IPS-18c (cell line): ENCODE results near the gene GNPTG.
"Not testable (repeated sequence)": the region's sequence is repeated elsewhere in the genome, so short reads cannot be mapped to it uniquely, and the experiment has no call there.

Experiments
- H3K4me3 ChIP-seq: 2 replicates; pipeline ENCODE4 v1.7.0; 2013; ENCODE audit warnings: low read depth, mild to moderate bottlenecking, low read length, moderate library complexity; ENCODE audit not compliant: insufficient read depth
- H3K9me3 ChIP-seq: one replicate; pipeline ENCODE4 v1.6.1; 2013; ENCODE audit warnings: mild to moderate bottlenecking, low read length, moderate library complexity; ENCODE audit not compliant: control insufficient read depth, insufficient read depth

Gene GNPTG

DNA sequence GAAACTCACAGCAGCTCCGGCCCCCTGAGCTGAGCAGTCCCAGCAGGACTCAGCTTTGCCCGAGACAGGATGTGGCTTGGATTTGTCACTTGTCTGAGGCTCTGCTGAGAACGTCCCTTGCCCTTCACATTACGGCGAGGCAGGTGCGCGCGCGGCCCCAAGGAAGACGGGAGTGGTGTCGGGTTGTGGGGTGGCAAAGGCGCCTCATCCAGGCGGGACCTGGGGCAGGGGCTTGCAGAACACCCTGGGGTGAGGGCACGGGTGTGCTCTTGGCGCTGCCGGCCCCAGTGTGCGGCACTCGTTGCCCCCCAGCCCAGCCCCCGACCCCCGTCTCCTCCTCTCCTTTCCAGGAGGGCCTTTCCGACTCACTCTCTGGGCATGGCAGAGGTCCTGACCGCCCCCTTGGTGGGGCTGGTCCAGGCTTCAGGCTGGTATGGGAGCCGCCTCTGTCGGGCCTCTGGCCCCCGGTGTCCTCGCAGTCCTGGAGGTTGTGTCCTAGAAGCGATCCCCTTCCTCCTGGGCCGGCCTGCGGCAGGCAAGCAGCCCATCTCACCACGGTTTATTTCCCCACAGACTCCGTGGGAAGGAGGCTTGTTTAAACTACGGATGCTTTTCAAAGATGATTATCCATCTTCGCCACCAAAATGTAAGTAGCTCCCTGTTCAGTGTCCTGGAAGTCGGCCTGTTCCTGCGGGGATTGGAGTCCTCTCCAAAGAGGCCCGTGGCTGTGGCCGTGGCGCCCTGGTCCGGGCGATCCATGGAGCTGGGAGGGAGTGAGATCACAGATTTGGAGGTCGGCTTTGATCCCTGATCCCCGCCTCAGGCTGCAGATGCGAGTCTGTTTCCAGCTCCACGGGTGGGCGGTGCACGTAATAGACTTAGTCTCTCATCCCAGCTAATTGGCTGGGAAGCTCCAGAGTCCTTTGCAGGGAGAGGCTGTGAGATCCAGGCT is 36.4 kb upstream of the GNPTG start:
- Histone ChIP-seq H3K4me3 (no peak overlapping the region), H3K9me3 (no peaks in the 10 kb centered on the region)

DNA sequence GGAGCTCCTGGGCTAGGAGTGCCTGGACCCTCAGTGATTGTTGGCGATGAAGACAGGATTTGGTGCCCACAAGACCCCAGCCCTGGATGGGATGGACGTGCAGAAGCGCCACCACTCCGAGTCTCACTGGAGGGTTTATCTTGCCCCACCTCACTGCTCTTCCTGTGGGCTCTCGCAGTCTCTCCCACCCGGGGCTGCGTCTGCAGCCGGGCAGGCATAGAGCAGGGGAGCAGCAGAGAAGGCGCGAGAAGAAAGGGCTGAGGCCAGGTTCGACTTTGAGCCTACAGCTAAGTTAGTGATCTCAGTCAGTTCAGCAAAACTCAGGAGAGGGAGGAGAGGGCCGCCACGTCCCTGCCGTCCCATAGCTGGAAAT is 35.7 kb upstream of the GNPTG start:
- Histone ChIP-seq H3K4me3 (no peak overlapping the region), H3K9me3 (no peaks in the 10 kb centered on the region)

DNA sequence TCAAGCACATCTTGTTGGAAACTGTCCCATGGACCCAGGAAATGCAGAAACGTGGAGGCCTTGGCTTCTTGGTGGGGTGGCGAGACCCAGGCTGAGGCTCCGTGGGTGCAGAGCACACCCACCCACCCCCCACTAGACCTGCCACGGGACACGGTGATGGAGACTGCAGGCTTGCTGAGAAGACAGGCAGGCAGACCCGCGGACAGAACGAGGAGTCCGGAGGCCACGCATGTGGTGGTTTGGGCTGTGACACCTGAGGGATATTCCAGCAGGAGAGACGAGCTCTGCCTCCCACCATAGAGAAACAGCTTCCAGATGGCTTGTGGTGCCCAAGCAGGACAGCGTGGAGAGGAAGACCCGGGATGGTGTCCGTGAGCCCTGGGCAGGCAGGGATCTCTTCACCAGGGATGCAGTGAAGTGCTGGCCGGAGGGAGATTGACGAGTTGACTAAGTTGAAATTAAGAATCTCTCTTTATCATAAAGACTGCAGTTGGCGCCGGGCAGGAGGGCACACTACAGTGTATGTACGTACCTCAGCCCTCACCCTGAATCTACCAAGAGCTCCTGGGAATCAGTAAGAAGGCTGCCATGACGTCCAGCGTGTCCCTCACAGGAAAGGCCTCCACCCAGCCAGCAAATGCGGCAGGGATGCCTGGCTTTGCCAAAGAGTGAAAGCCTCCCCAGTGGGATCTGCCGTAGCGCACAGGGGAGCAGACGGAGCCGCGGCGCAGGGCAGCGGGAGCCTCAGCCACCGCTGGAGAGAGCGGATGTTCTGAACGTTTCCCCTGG is 34.1 kb upstream of the GNPTG start:
- no peak overlapping the region for H3K4me3 ChIP-seq
- no peaks in the 10 kb centered on the region for H3K9me3 ChIP-seq

DNA sequence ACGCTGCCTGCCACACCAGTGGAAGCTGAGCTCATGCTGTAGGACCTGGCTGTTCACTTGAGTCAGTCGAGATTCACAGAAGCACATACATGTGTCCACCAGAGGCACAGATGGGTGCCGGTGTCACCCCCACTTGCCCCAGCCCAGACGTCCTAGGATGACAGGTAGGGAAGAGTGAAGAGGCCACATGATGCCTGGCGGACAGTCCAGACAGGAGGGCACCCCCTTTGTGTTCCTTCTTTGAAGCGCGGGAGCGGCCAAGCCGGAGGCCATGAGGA is 33.5 kb upstream of the GNPTG start:
- Histone ChIP-seq H3K9me3 (no peaks in the 10 kb centered on the region), H3K4me3 (no peak overlapping the region)

DNA sequence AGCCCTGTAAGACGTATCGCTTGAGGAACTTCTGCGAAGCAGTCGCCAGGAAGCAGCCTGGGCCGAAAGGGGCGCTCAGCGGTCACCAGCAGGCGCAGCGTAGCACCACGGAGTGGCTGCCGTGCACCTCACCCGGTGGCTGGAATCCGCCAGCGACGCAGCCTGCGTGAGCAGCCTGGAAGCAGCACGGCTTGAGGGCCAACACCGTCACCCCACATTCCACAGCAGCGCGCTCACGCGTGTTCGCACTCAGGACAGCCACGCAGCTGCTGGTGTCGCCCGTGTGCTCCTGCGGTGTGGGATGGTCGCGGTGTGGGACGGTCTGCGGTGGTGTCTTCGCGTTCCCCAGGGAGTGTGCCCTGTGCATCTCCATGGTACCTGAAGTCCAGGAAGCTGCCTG is 32.7 kb upstream of the GNPTG start:
- H3K9me3 ChIP-seq = no peaks in the 10 kb centered on the region
- H3K4me3 ChIP-seq = no peak overlapping the region

DNA sequence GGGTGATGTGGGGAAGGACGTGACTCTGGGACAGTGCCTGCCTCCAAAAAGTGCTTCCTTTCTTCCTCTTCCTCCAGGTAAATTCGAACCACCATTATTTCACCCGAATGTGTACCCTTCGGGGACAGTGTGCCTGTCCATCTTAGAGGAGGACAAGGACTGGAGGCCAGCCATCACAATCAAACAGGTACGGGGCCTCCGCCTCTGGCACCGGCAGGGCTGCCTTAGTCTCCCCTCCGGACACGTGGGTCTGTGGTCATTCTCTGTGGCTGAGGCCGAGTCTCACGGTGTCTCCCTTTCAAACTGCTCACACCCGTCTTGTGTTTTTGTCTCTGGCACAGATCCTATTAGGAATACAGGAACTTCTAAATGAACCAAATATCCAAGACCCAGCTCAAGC is 31.6 kb upstream of the GNPTG start:
- H3K4me3 ChIP-seq = no peak overlapping the region

DNA sequence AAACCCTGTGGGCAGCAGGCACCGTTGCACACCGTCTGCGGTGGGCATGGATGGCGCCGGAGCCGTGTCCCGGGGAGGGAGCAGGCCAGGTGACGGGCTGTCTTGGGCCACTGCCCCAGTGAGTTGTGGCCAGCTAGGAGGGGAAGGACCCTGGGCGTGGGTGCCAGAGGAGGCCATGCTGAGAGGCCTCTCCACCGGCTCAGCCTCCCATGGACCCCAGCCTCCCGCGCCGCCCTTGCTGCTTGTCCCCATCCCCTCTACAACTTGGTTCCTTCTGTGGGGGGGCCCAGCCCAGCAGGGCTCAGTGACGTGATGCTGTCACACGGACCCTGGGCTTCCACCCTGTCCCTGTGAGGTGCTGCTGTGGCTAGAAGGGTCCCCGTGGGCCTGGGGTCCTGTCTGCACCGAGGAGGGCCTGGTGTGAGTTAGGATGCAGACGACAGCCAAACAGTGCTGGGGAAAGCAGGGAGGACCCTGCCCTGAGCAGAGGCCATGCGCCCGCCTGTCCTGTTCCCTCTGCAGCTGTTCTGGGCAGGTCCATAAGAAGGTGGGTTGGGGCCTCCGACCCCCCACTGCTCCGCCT is 31.0 kb upstream of the GNPTG start:
- Histone ChIP-seq H3K9me3 (no peaks in the 10 kb centered on the region), H3K4me3 (no peak overlapping the region)

More for the DNA sequence above, 31.6 kb upstream of the GNPTG start:
- H3K9me3 ChIP-seq = no peaks in the 10 kb centered on the region

DNA sequence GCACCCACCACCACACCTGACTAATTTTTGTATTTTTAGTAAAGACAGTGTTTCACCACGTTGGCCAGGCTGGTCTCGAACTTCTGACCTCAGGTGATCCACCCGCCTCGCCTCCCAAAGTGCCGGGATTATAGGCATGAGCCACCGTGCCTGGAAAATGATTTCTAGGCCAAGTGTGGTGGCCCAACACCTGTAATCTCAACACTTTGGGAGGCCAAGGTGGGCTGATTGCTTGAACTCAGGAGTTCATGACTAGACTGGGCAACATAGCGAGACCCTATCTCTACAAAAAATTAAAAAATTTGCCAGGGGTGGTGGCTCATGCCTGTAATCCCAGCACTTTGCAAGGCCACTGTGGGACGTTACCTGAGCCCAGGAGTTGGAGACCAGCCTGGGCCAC is 29.3 kb upstream of the GNPTG start:
- Histone ChIP-seq H3K4me3 (no peak overlapping the region), H3K9me3 (no peaks in the 10 kb centered on the region)

DNA sequence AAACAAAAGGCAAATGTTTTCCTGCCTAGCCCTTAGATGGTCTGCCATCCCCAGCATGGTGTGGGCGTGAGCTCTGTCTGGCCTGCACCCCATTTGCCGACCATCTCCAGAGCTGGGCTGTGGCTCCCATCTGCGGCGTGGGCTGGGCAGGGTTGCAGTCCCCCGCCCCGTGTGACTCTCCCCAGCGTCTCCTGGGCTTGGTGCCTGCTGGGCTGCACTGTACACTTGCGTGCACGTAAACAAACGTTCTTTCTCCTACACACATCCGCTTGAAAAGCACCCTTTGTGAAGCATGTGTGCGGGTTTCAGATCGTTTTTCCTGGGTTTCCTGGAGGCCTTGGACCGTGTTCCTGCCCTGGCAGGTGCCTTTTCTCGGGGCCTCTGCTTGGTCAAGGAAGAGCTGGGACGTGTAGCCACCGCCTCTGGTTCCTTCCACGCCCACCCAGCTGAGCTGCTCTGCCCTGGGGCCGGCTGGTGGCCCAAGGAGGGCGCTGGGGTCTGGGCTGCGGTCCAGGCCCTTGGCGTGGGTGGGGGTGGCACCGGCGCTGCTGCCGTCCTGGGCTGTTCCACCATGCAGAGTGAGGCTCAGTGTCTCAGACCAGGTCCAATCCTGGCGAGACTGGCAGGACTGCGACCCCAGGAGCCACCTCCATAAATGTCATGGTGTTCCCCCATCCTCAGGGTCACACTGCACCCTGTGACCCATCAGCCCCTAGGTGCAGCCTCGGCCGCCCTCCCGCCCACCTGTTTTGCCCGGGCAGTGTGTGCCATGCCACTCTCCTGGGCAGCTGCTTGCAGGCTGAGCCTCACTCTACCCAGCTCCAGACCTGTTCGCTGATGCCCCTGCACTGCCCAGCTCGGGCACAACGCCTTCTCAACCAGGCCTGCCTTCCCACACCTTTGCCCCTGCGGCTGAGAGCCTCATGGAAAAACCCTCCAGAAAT is 28.2 kb upstream of the GNPTG start:
- H3K4me3 ChIP-seq = no peak overlapping the region
- H3K9me3 ChIP-seq = no peaks in the 10 kb centered on the region

DNA sequence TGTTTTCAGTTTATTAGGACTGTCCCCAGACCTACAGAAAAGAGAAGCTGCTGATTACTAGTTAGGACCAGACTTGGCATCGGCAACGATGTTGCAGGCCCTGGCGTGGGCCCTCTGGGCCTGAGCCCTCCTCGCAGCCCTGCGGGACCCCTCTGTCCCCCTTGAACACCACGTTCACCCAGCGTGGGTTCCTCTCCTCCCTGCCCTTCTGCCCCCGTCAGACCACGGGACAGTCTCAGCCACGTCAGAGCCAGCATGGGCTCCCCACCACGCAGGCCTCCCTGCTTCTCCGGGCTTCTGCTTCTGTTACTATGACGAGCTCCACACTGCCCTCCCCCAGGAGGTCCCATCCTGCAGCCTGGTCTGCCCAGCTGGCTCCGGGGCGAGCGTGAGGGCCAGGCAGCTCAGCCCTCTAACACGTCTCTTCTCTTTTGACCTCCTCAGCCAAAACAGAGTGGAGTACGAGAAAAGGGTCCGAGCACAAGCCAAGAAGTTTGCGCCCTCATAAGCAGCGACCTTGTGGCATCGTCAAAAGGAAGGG is 27.4 kb upstream of the GNPTG start:
- H3K9me3 ChIP-seq = no peaks in the 10 kb centered on the region

DNA sequence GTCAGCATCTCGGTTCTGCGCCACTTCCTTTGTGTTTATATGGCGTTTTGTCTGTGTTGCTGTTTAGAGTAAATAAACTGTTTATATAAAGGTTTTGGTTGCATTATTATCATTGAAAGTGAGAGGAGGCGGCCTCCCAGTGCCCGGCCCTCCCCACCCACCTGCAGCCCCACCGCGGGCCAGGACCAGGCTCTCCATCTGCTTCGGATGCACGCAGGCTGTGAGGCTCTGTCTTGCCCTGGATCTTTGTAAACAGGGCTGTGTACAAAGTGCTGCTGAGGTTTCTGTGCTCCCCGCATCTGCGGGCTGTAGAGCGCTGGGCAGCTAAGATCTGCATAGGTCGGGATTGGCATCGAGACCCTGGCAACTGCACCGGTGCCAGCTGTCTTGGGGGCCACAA is 26.5 kb upstream of the GNPTG start:
- Histone ChIP-seq H3K9me3 (peaks cover 2% of the 10 kb centered on the region), H3K4me3 (no peak overlapping the region)

More for the DNA sequence above, 27.4 kb upstream of the GNPTG start:
- no peak overlapping the region for H3K4me3 ChIP-seq

DNA sequence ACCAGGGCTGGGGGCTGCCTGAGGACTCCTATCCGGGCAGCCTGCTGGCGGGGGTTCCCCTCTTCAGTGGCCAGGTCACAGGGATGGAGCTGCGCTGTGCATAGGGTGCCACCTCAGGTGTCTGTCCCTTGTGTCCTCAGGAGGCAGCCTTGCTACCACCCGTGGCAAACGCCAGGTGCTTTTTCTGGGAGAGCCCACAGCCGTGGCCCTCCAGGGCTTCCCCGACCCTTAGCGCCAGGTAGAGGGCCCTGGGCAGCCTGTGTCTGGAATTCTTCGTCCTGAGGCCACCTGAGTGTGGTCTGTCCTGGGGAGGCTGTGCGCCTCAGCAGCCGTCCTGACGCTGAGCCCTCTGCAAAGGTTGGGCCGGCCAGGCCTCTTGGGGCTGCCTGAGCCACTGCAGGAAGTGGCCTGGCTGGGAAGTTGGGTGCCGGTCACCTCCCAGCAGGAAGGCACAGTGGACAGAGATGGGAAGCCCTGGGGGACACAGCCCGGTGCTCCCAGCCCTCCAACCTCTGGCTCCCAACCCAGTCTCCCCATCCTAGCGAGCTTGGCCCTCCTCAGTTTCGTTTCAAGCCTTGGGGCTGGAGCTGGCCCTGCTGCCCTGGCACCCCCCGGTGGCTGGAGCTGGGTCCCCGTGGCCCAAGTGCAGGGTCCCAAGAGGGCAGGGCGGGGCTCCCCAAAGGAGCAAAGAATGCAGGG is 25.9 kb upstream of the GNPTG start:
- H3K4me3 ChIP-seq = no peak overlapping the region

DNA sequence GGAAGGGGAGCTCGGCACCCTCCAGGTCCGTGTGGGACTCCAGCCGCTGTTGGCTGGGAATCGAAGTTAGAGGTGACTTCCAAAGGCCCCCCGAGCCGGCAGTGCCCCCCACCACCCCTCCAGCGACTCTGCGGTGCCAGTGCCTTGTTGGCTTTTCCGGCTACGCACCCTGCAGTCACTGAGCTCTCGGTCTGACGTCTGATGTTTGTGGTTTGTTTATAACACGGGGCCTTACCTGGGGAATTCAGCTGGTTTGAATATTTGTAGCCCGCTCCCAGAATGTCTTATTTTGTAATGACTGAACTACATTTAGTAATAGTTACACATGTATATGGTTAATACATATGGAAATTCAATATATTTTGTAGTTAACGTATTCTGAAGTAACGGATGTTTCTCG is 25.3 kb upstream of the GNPTG start:
- H3K9me3 ChIP-seq = peaks cover 2% of the 10 kb centered on the region
- H3K4me3 ChIP-seq = no peak overlapping the region

More for the DNA sequence above, 25.9 kb upstream of the GNPTG start:
- peaks cover 2% of the 10 kb centered on the region for H3K9me3 ChIP-seq

DNA sequence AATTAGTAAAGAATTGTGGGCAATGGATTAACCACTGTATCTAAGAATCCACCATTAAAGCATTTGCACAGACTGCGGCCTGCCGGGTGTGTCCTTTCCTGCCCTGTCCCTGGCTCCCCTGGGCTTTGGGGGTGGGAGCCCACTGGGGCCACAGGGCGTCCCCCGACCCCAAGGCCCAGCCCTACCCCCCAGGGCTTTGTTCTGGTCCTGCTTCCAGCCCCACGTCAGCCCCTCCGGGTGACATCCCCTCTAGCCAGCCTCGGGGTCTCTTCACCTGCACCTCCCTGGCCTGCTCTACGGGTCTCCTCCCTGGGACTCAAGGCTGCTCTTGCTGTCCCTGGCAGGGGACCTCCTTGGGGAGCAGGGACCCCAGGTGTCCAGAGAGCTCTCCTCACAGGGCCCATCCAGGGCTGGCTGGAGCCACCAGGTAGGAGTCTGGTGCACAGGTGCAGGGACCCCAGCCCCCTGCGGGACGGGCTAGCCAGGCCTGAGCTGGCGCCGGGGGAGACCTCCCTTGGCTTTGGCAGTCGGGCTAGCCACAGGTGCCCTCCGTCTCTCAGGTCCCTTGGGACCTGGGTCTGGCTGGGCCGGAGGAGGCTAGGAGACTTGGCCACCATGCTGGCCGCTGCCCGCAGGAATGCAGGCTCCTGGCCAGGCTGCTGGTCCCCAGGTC is 24.6 kb upstream of the GNPTG start:
- Histone ChIP-seq H3K9me3 (peaks cover 2% of the 10 kb centered on the region), H3K4me3 (no peak overlapping the region)

DNA sequence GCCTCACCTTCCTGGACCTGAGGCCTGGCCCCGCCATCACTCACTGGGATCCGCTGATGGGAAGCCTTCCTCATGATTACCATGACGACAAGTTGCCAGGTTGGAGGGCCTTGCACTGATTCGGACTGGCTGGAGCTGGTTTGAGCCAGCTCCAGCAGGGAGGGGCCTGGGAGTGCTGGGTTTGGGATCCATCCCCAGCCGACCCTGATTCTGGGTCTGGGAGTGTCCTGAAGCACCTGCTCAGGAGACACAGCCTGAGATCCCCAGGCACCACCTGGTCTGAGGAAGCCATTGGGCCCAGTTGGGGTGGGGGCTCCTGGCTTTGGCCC is 24.1 kb upstream of the GNPTG start:
- Histone ChIP-seq H3K9me3 (peaks cover 2% of the 10 kb centered on the region), H3K4me3 (no peak overlapping the region)

DNA sequence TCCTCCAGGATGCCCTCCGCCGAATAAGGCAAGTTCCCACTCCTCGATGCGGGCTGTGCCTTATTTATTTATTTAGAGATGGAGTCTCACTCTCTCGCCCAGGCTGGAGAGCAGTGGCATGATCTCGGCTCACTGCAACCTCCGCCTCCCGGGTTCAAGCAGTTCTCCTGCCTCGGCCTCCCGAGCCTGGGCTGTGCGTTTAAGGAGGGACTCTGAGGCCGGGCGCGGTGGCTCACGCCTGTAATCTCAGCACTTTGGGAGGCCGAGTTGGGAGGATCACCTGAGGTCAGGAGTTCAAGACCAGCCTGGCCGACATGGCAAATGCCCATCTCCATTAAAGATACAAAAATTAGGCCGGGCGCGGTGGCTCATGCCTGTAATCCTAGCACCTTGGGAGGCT is 23.6 kb upstream of the GNPTG start:
- not testable (repeated sequence) for H3K9me3 ChIP-seq, H3K4me3 ChIP-seq
